Duodenal mucosa (tissue), 2 donors: ENCODE measurements around the gene PPP2R5D.

ENCODE experiments used
- H3K27ac ChIP-seq: one replicate; pipeline ENCODE4 v1.7.0; 2013; ENCODE audit warnings: low read depth, low read length
- H3K27me3 ChIP-seq, 2 donors: one replicate each; pipeline ENCODE4 v1.7.0; 2013; ENCODE audit warnings: low read length in 2 of 2, control low read depth in 1 of 2; ENCODE audit not compliant: insufficient read depth in 2 of 2, control insufficient read depth in 1 of 2
- H3K36me3 ChIP-seq, 2 donors: one replicate each; pipeline ENCODE4 v1.7.0; 2013; ENCODE audit warnings: low read length in 2 of 2, control low read depth in 1 of 2; ENCODE audit not compliant: insufficient read depth in 2 of 2, control insufficient read depth in 1 of 2
- H3K4me1 ChIP-seq, 2 donors: one replicate each; pipeline ENCODE4 v1.7.0; 2013; ENCODE audit warnings: low read length in 2 of 2, control low read depth in 1 of 2; ENCODE audit not compliant: insufficient read depth in 2 of 2, control insufficient read depth in 1 of 2
- H3K4me3 ChIP-seq, 2 donors: one replicate each; pipeline ENCODE4 v1.7.0; 2013; ENCODE audit warnings: low read length in 2 of 2, low read depth in 1 of 2
- H3K9ac ChIP-seq, 2 donors: one replicate each; pipeline ENCODE4 v1.7.0; 2013; ENCODE audit warnings: low read length in 2 of 2, low read depth in 1 of 2
- H3K9me3 ChIP-seq, 2 donors: one replicate each; pipeline ENCODE4 v1.7.0; 2013; ENCODE audit warnings: low read length in 2 of 2, control low read depth in 1 of 2; ENCODE audit not compliant: control insufficient read depth in 1 of 2

The PPP2R5D gene

DNA sequence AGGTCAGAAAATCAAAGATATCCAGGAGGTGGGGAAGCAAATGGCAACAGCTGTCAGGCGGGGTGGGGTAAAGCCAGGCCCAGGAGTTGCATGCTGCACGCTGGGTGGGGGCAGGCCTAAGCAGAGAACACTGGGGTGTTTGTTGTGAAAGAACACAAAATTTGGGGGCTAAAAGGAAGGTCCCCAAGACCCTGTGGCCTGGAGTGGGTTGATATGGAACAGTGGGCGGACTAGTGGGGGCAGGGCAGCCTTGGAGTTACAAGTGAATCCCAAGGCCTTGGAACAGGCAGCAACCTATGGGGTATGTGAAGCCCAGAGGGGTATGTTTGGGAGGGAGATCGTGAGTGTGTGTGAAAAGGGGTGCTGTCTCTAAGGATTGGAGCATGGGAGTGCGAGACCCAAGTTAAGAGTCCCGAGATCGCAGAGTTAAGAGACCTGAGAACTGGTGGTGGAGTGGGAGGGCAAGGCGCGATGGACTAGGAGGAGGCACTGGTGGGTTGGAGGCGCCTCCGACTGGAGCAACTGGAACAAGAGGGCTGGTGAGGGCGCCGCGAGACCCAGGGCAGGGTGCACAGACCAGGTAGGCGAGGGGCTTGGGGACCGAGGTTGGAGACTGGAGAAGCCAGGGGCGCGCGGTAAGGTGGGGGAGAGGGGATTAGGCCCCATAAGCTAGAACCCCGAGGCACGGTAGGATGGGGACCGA, 68.6 kb downstream of the PPP2R5D start:
- Histone ChIP-seq H3K27ac (peak overlapping the region; percentile 77), H3K4me3 (peak overlapping the region; percentile 79 to 91), H3K27me3 (no peaks in the 10 kb centered on the region), H3K4me1 (peaks cover 14 to 18% of the 10 kb centered on the region in 2 donors), H3K9ac (peak overlapping the region; percentile 83 to 94), H3K36me3 (peaks cover 27 to 39% of the 10 kb centered on the region in 2 donors), H3K9me3 (no peaks in the 10 kb centered on the region)

DNA sequence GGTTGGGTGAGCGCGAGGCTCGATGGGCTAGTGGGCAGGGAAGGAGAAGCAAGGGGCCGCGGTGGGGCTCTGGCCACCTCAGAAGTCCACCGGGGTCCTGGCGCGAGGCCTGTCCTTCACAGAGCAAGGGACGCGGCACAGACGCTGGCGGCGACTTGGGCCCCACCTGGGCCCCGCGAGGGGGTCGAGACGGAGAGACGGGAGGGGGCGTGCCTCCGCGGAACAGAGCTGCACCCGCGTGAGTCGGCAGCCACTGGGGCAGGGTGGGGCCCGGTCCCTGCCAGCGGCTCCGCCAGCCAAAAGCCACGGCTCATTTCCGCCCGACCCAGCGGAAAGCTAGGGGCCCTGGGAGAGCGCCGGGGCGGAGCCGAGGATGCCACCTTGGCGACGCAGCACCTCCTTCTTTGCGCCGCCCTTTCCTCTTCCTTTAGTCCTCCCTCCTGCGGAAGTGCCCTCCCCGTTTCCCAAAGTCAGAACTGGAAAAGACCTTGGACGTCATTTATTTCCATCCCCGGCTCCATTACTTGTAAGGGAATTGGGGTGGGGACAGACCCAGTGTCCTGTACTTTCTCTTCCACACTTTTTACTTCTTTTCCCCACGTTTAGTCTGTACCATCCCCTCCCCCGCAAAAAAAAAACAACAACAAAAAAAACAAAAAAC, 69.3 kb downstream of the PPP2R5D start, which contains the start of gene CUL7:
Gene CUL7 (minus strand): TSS at position 307 of the 661 bp plus-strand sequence. CDS start 1,063 bp downstream, outside the sequence.
- H3K9me3 ChIP-seq = no peaks in the 10 kb centered on the region
- peak within 1 kb of the TSS; percentile 83 to 94 for H3K9ac ChIP-seq
- H3K4me1 ChIP-seq = peaks cover 21 to 24% of the 10 kb centered on the region in 2 donors
- H3K27ac ChIP-seq = peak within 1 kb of the TSS; percentile 77
- H3K4me3 ChIP-seq = peak within 1 kb of the TSS; percentile 79 to 91
- no peaks in the 10 kb centered on the region for H3K27me3 ChIP-seq
- peaks cover 27 to 36% of the 10 kb centered on the region in 2 donors for H3K36me3 ChIP-seq

DNA sequence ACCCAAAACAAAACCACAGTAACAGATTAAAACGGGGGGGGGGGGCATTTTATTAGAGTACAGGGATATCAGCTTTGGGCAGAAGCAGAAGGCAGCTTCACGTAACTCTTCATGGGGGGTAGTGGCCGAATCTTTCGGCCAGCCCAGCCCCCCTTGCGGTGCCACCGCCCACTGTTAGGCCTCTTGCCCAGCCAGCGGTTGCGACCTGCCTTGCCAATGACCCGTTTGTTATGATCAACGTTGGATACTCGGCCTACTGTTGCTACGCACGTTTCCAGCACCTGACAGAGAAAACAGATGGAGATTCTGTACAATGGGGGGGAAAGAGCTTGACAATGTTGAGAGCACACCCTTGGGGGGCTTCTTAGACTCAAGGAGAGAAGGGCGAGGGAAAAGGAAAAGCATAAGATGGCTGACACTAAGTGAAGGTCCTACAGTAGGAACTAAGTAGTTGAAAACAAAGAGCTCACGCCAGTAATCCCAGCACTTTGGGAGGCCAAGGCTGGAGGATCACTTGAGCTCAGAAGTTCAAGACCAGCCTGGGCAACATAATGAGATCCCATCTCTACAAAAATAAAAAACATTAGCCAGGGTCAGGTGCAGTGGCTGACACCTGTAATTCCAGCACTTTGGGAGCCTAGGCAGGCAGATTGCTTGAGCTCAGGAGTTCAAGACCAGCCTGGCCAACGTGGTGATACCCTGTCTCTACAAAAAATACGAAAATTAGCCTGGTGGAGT, 70.0 kb downstream of the PPP2R5D start:
- H3K36me3 ChIP-seq = peaks cover 22 to 32% of the 10 kb centered on the region in 2 donors
- peak overlapping the region; percentile 79 to 91 for H3K4me3 ChIP-seq
- H3K9ac ChIP-seq = peak overlapping the region; percentile 83 to 94

DNA sequence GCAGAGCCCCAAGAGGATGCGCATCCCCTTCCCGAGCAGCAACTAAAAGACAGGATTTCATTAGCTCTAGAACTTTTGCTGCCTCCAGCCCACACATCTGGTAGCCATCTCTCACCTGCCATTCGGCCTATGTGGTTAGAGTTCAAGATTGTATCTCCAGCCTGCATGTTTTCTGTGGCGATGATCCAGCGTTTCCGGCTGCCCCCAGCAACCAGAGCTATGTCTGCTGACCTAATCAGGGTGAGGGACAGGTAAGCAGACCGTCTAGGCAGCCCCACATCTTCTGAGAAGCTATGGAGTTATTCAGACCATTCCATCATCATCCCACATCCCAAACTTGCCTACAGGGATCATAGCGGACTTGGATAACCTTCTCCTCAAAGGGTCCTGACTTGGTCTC, 71.6 kb downstream of the PPP2R5D start:
- Histone ChIP-seq H3K27ac (no peak overlapping the region), H3K4me3 (no peak overlapping the region), H3K27me3 (no peaks in the 10 kb centered on the region), H3K36me3 (peaks cover 14 to 24% of the 10 kb centered on the region in 2 donors), H3K4me1 (peaks cover 23 to 34% of the 10 kb centered on the region in 2 donors), H3K9ac (no peak overlapping the region), H3K9me3 (no peaks in the 10 kb centered on the region)

More for the DNA sequence above, 70.0 kb downstream of the PPP2R5D start:
- peaks cover 23 to 28% of the 10 kb centered on the region in 2 donors for H3K4me1 ChIP-seq
- H3K27me3 ChIP-seq = no peaks in the 10 kb centered on the region
- H3K9me3 ChIP-seq = no peaks in the 10 kb centered on the region
- peak overlapping the region; percentile 77 for H3K27ac ChIP-seq

DNA sequence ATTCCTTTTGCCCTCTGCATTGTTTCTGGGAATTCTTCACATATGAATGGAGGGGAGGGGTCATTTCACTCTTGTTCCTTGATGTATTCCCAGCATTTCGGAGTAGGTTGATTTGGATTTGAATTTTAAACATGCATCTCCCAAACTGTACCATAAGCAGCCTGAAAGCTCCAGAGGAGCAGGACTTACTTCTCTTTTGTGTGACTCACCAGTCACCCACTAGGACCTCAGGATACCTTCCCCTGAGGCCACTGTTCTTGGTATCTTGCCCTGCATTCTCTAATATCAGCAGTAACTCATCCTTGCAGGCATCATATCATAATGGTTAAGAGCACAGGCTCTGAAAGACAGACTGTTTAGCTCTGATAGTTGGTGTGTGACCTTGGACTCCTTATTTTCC, 74.2 kb downstream of the PPP2R5D start:
- no peaks in the 10 kb centered on the region for H3K9me3 ChIP-seq
- peak overlapping the region; percentile 82 to 89 for H3K9ac ChIP-seq
- H3K27ac ChIP-seq = no peak overlapping the region
- H3K36me3 ChIP-seq = peaks cover 20 to 29% of the 10 kb centered on the region in 2 donors
- peaks cover 18 to 29% of the 10 kb centered on the region in 2 donors for H3K4me1 ChIP-seq
- peak overlapping the region; percentile 88 to 92 for H3K4me3 ChIP-seq
- H3K27me3 ChIP-seq = no peaks in the 10 kb centered on the region

DNA sequence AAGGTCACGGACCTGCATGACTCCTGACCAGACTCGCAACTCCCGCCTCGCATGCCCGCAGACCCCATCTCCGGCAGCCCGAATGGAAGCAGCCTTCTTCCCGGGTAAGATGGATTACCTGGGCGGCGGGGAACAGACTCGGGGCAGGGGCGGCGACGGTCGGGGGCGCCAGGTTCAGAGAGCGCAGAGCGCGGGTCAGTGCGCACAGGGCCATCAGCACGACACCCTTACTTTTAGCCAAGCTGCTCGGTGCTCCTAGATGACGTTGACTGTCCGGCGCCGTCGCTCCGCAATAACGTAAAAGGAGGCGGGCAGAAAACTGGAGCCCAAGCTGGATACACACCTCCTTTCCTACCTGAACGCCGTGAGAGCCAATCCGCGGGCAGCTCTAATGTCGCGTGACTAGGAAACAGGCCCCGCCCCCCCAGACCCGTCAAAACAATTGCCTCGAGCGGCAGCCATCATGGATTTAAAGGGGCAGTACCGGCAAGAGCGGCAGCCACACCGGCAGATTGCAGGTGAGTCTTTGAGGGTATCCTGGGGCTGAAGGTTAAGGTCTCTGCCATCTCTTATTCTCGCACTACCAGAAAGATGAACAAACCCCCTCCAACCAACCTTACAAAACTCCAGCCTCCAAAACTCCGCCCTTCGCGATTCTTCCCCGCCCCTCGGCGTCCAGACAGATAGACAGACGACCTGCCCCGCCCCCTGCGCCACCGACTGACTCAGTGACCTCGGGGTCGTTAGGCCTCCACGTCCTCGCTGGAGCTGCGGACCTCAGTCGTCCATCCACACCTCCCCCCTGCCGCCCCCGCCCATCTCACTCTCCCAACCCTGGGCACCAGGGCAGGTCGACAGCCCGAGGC, 75.0 kb downstream of the PPP2R5D start, which contains the start of the genes KLC4 and MRPL2:
Gene KLC4 (plus strand): TSS at position 464 of the 866 bp plus-strand sequence. CDS start 1,705 bp downstream, outside the sequence.
Gene MRPL2 (minus strand): TSS at position 267 of the 866 bp plus-strand sequence. CDS start 53 bp downstream, at position 214.
- Histone ChIP-seq H3K4me3 (peak within 1 kb of the TSS; percentile 88 to 92), H3K36me3 (peaks cover 24 to 37% of the 10 kb centered on the region in 2 donors), H3K9ac (peak within 1 kb of the TSS; percentile 89 to 95), H3K4me1 (peaks cover 15 to 26% of the 10 kb centered on the region in 2 donors), H3K27me3 (no peaks in the 10 kb centered on the region), H3K27ac (peak within 1 kb of the TSS; percentile 91), H3K9me3 (no peaks in the 10 kb centered on the region)

DNA sequence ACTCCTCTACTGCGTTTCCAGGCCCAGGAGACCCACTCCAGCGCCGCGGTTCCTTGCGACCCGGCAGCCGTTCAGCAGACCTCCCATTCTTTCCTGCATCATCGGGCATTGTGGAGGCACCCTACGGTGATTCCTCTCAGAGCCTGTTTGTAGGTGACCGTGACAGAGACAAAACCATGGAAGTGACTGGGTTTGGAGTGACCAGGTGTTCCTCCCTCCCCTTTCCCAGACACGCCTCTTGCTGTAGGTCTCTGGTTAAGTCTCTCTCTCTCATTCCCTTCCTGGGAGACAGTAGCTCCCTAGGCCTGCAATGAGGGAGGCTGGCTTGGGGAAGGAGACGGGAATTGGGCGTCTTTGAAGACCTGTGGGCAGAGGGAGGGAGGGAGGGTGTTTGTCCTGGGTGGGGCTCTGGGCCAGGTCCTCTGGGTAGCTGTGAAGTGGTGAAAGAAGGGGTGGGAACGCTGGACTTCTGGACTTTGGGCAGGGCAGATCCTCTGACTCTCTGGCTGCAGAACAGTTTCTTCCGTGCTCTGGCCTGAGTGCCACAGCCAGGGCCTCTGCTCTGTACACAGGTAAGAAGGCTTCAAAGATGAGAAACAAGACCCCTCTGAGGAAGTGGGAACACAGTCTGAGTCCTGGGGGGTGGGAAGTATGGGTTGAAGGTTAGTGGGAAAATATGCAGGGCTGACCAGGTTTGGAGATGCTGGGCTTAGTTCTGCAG, 75.8 kb downstream of the PPP2R5D start:
- Histone ChIP-seq H3K4me1 (peaks cover 15 to 26% of the 10 kb centered on the region in 2 donors), H3K27ac (peak overlapping the region; percentile 91), H3K9me3 (no peaks in the 10 kb centered on the region), H3K36me3 (peaks cover 23 to 40% of the 10 kb centered on the region in 2 donors), H3K27me3 (no peaks in the 10 kb centered on the region), H3K9ac (peak overlapping the region; percentile 89 to 95), H3K4me3 (peak overlapping the region; percentile 88 to 92)

DNA sequence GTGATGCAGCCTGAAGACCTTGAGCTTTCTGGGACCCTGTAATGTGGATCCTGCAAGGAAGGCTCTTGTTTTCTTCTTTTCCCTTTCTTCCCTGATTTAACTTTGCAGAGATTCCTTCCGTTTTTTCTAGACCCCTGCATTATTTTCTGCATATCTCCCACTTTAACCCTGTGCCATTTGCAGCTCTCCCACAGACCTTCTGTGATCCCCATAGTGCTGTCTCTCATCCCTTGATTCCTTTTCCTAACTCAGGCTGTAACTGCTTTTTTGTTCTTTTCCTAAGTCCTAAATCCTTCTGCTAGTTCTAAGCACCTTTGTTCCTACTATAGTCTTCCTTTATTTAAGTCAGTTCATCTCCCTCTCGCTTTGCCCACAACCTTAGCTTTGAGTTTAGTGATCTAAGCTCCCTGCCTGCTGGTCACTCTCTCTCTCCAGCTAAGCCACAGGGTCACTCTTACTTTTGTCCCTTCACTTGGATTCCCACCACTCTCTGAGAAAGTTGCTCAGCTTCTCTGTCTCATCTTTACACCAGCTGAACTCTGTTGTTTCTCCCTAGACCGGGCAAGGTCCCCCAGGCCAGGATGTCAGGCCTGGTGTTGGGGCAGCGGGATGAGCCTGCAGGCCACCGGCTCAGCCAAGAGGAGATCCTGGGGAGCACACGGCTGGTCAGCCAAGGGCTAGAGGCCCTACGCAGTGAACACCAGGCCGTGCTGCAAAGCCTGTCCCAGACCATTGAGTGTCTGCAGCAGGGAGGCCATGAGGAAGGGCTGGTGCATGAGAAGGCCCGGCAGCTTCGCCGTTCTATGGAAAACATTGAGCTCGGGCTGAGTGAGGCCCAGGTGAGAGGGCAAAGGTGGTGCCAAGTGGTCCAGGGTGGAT, 76.6 kb downstream of the PPP2R5D start:
- Histone ChIP-seq H3K36me3 (peaks cover 23 to 40% of the 10 kb centered on the region in 2 donors), H3K9ac (peak overlapping the region; percentile 40 to 89), H3K27me3 (no peaks in the 10 kb centered on the region), H3K27ac (no peak overlapping the region), H3K9me3 (no peaks in the 10 kb centered on the region), H3K4me3 (peak overlapping the region; percentile 88 to 92), H3K4me1 (peaks cover 15 to 26% of the 10 kb centered on the region in 2 donors)
